GM12878 (cell line): Measurements from ENCODE around the gene LRRC73. TPM values are rescaled to one million over a fixed set of nuclear protein-coding genes. Genes with fewer than 3 reads are reported as not detected.

Experiments used
- BACH1 ChIP-seq: fragments of 450-650 bp; IDR thresholded peaks from 2 replicates; pipeline ENCODE4 v1.6.1; 2017; ENCODE audit warnings: mild to moderate bottlenecking, borderline replicate concordance
- BMI1 ChIP-seq: fragments of 450-650 bp; IDR thresholded peaks from 2 replicates; pipeline ENCODE4 v1.6.1; 2016; ENCODE audit warnings: mild to moderate bottlenecking, moderate library complexity, borderline replicate concordance
- CREM ChIP-seq: IDR thresholded peaks from 2 replicates; pipeline ENCODE4 v1.6.1; 2014; ENCODE audit warnings: antibody characterized with exemption, low read depth
- EP300 ChIP-seq, 2 experiments: fragments of 150-350 bp in 1 of 2; IDR thresholded peaks; 2 replicates each; pipeline ENCODE4 v1.6.1; 2011 to 2012; ENCODE audit warnings: low read depth in 2 of 2, low read length in 2 of 2, borderline replicate concordance in 1 of 2, improper control_type of control experiment in 1 of 2, inconsistent platforms in 1 of 2; ENCODE audit not compliant: control insufficient read depth in 1 of 2
- FOXM1 ChIP-seq: IDR thresholded peaks from 2 replicates; pipeline ENCODE4 v1.6.1; 2012; ENCODE audit warnings: low read depth, mild to moderate bottlenecking, inconsistent platforms, low read length, moderate library complexity
- LARP7 ChIP-seq: fragments of 450-650 bp; IDR thresholded peaks from 2 replicates; pipeline ENCODE4 v1.6.1; 2017; ENCODE audit warnings: mild to moderate bottlenecking
- MEF2B ChIP-seq: fragments of 450-650 bp; IDR thresholded peaks from 2 replicates; pipeline ENCODE4 v1.6.1; 2018; ENCODE audit warnings: mild to moderate bottlenecking, moderate library complexity; ENCODE audit not compliant: partially characterized antibody, poor library complexity, severe bottlenecking
- MXI1 ChIP-seq: fragments of 150-350 bp; IDR thresholded peaks from 2 replicates; pipeline ENCODE4 v1.6.1; 2011; ENCODE audit warnings: low read depth, mild to moderate bottlenecking, inconsistent platforms, low read length, improper control_type of control experiment
- RAD51 ChIP-seq: fragments of 450-650 bp; IDR thresholded peaks from 2 replicates; pipeline ENCODE4 v1.6.1; 2016; ENCODE audit warnings: moderate library complexity, mild to moderate bottlenecking, inconsistent platforms
- RB1 ChIP-seq: fragments of 450-650 bp; formaldehyde crosslinking; IDR thresholded peaks from 2 replicates; pipeline ENCODE4 v1.6.1; 2017; ENCODE audit warnings: mild to moderate bottlenecking, borderline replicate concordance
- RFX5 ChIP-seq: IDR thresholded peaks from 2 replicates; pipeline ENCODE4 v1.6.1; 2011; ENCODE audit warnings: low read depth, low read length, improper control_type of control experiment
- SIN3A ChIP-seq: IDR thresholded peaks from 2 replicates; pipeline ENCODE4 v1.6.1; 2012; ENCODE audit warnings: low read depth, low read length, improper control_type of control experiment
- SMAD5 ChIP-seq: IDR thresholded peaks from 2 replicates; pipeline ENCODE4 v1.6.1; 2016; ENCODE audit warnings: antibody characterized with exemption, low read depth
- SPI1 ChIP-seq: IDR thresholded peaks from 2 replicates; pipeline ENCODE4 v1.6.1; 2011; ENCODE audit warnings: low read depth, mild to moderate bottlenecking, low read length, moderate library complexity, borderline replicate concordance; ENCODE audit not compliant: insufficient read depth
- STAT1 ChIP-seq: fragments of 450-650 bp; conservative IDR thresholded peaks from 2 replicates; pipeline ENCODE4 v1.6.1; 2014; ENCODE audit warnings: antibody characterized with exemption, mild to moderate bottlenecking
- TCF3 ChIP-seq: IDR thresholded peaks from 2 replicates; pipeline ENCODE4 v1.6.1; 2012; ENCODE audit warnings: low read depth, mild to moderate bottlenecking, low read length, borderline replicate concordance; ENCODE audit not compliant: insufficient read depth
- ZNF207 ChIP-seq: fragments of 450-650 bp; IDR thresholded peaks from 2 replicates; pipeline ENCODE4 v1.6.1; 2014; ENCODE audit warnings: antibody characterized with exemption, mild to moderate bottlenecking, borderline replicate concordance
- polyA plus RNA-seq, 11 experiments: library from polyadenylated mRNA; depleted of rRNA in 4 of 11; unstranded in 6 of 11; stranded (reverse) in 5 of 11; fragments of >200 nt; fragmentation: Nextera tagmentation in 4 of 11; fragmentation: Illumina TruSeq in 1 of 11; extraction: Ambion mirVana in 4 of 11; extraction: Trizol in 1 of 11; gene quantifications; 1 replicate in 1 of 11; 2 replicates in 10 of 11; pipeline versions ENCODE4 v1.2.1 to v1.2.3, GENCODE V29; 2011 to 2016; ENCODE audit warnings: inconsistent platforms in 2 of 11, missing spikeins in 2 of 11, low read depth in 1 of 11
- total RNA-seq, 4 experiments: library from RNA; depleted of rRNA in 3 of 4; stranded (reverse); fragments of >200 nt in 3 of 4; fragmentation: Illumina TruSeq in 1 of 4; extraction: Trizol in 1 of 4; gene quantifications; 2 replicates each; pipeline versions ENCODE4 v1.2.1 to v1.2.3, GENCODE V29; 2013 to 2021
- TF ChIP-seq, protein P1 (sequence below): fragments of 450-650 bp; conservative IDR thresholded peaks from 2 replicates; pipeline ENCODE4 v1.6.1; 2017; ENCODE audit warnings: mild to moderate bottlenecking, moderate library complexity
- TF ChIP-seq, protein P2 (sequence below): IDR thresholded peaks from 2 replicates; pipeline ENCODE4 v1.6.1; 2011; ENCODE audit warnings: borderline replicate concordance, low read depth, mild to moderate bottlenecking, moderate library complexity, low read length; ENCODE audit not compliant: insufficient read depth, poor library complexity, severe bottlenecking
- TF ChIP-seq, protein P3 (sequence below): fragments of 450-650 bp; IDR thresholded peaks from 2 replicates; pipeline ENCODE4 v1.6.1; 2014; ENCODE audit warnings: mild to moderate bottlenecking
- TF ChIP-seq, protein P4 (sequence below): IDR thresholded peaks from 2 replicates; pipeline ENCODE4 v1.6.1; 2012; ENCODE audit warnings: low read depth, low read length, improper control_type of control experiment

Gene LRRC73
- total and polyA plus RNA-seq, 10 of the 15 experiments (the other 5 are each of a cell fraction or from before 2014, with no cell fraction given): 0.13 TPM; not detected in 9

DNA sequence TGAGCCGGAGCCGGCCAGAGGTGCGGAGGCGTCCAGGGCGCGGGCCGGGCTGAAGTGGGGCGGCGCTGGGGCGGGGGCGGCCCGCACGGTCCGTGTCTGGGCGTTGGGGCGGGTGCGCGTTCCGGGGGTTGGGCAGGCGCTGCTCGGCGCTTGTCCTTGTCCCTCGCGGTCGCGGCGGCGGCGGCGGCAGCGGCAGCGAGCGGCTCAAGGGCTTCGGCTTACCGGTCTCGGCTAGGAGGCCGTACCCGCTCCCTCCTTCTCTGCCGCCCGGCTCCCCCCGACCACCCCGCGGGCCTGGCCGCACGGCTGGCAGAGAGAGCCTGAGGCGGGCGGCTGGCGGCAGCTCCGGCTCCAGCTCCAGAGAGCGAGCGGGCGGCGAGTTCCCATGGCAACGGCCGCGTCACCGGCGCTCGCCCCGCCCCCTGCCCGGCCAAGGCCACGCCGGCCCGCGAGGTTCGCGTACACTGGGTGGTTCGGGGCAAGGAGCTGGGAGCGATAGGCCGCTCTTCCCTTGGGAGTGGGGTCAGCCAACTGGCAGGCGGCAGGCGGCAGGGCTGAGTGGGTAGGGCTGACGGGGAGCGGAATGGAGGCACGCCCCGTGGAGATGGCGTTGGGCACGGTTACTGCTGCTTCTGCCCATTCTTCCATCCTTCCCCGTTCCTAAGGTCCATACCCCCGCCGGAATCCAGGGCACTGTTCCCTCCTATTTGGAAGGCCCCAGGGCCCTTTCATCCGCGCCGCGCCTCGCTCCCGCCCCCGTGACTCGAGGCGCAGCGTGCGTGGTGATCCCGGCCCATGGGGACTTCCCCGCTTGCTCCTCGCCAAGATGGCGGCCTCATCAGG lies at the start of gene LRRC73 (continued):
- TF ChIP-seq SIN3A (no peak; the same call in 1 of the 2 replicates), CREM (peak; percentile 71; the same call in 1 of the 2 replicates), RAD51 (no peak), TCF3 (0 out of 2 replicates have a peak, but pooled peaks have one; percentile 9), EP300 (IDR thresholded peaks at IDR 0.05; ENCODE audit: borderline replicate concordance in 1 of 2, control insufficient read depth in 1 of 2, low read depth in 2 of 2, low read length in 2 of 2) (no peak), RFX5 (peak; percentile 96), MXI1 (peak; percentile 85), FOXM1 (no peak), LARP7 (peak; percentile 88), MEF2B (peak; percentile 11), RB1 (0 out of 2 replicates have a peak, but pooled peaks have one; percentile 38), STAT1 (0 out of 2 replicates have a peak, but pooled peaks have one; percentile 39), BMI1 (peak; percentile 91), ZNF207 (0 out of 2 replicates have a peak, but pooled peaks have one; percentile 35), SPI1 (no peak), BACH1 (peak; percentile 36; the same call in 1 of the 2 replicates), SMAD5 (no peak)
- TF ChIP-seq, protein P1, sequence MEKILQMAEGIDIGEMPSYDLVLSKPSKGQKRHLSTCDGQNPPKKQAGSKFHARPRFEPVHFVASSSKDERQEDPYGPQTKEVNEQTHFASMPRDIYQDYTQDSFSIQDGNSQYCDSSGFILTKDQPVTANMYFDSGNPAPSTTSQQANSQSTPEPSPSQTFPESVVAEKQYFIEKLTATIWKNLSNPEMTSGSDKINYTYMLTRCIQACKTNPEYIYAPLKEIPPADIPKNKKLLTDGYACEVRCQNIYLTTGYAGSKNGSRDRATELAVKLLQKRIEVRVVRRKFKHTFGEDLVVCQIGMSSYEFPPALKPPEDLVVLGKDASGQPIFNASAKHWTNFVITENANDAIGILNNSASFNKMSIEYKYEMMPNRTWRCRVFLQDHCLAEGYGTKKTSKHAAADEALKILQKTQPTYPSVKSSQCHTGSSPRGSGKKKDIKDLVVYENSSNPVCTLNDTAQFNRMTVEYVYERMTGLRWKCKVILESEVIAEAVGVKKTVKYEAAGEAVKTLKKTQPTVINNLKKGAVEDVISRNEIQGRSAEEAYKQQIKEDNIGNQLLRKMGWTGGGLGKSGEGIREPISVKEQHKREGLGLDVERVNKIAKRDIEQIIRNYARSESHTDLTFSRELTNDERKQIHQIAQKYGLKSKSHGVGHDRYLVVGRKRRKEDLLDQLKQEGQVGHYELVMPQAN: peak; percentile 79
- TF ChIP-seq, protein P2, sequence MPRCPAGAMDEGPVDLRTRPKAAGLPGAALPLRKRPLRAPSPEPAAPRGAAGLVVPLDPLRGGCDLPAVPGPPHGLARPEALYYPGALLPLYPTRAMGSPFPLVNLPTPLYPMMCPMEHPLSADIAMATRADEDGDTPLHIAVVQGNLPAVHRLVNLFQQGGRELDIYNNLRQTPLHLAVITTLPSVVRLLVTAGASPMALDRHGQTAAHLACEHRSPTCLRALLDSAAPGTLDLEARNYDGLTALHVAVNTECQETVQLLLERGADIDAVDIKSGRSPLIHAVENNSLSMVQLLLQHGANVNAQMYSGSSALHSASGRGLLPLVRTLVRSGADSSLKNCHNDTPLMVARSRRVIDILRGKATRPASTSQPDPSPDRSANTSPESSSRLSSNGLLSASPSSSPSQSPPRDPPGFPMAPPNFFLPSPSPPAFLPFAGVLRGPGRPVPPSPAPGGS: peak; percentile 50
- TF ChIP-seq, protein P3, sequence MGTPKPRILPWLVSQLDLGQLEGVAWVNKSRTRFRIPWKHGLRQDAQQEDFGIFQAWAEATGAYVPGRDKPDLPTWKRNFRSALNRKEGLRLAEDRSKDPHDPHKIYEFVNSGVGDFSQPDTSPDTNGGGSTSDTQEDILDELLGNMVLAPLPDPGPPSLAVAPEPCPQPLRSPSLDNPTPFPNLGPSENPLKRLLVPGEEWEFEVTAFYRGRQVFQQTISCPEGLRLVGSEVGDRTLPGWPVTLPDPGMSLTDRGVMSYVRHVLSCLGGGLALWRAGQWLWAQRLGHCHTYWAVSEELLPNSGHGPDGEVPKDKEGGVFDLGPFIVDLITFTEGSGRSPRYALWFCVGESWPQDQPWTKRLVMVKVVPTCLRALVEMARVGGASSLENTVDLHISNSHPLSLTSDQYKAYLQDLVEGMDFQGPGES: no peak
- TF ChIP-seq, protein P4, sequence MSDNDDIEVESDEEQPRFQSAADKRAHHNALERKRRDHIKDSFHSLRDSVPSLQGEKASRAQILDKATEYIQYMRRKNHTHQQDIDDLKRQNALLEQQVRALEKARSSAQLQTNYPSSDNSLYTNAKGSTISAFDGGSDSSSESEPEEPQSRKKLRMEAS: peak; percentile 51; the same call in 1 of the 2 replicates
